PC-9 (cell line): ENCODE measurements around the gene SCGB3A1.

ENCODE experiments used
- CTCF ChIP-seq: fragments of 200-600 bp; sonication (generic); conservative IDR thresholded peaks from 2 replicates; pipeline ENCODE4 v1.6.1; 2017; ENCODE audit warnings: mixed run types, antibody characterized with exemption, mild to moderate bottlenecking, moderate library complexity
- EZH2 ChIP-seq: fragments of 200-600 bp; sonication (generic); IDR thresholded peaks from 2 replicates; pipeline ENCODE4 v1.8.0; 2017; ENCODE audit warnings: antibody characterized with exemption, low read depth

- no peak for TF ChIP-seq CTCF
- no peak for TF ChIP-seq EZH2
These were observed 34.7 kb upstream of the SCGB3A1 start for GRCh38 chr5:180625791-180626660.
